SK-N-SH treated with all-trans-retinoic acid at 6 μM for 48 hours (cell line): ENCODE measurements around the gene PAGE5.

Experiments
- ATAC-seq: fragments of 200-7000 bp; cut with Tn5 transposase; 3 replicates; pipeline ENCODE4 v1.9.1; 2020; ENCODE audit warnings: mild to moderate bottlenecking, moderate library complexity
- ARNTL ChIP-seq: fragments of 450-650 bp; formaldehyde crosslinking; IDR thresholded peaks from 2 replicates; pipeline ENCODE4 v1.5.0; 2020; ENCODE audit warnings: low read depth, mild to moderate bottlenecking, moderate library complexity, borderline replicate concordance
- BACH2 ChIP-seq: fragments of 250-450 bp; sonication (Bioruptor Pico); IDR thresholded peaks from 2 replicates; pipeline ENCODE4 v1.9.0; 2021; ENCODE audit warnings: mild to moderate bottlenecking, borderline replicate concordance
- CSDC2 ChIP-seq: fragments of 250-450 bp; sonication (Bioruptor Pico); IDR thresholded peaks from 2 replicates; pipeline ENCODE4 v1.5.0; 2020; ENCODE audit warnings: mild to moderate bottlenecking, moderate library complexity
- ESRRG ChIP-seq: fragments of 250-450 bp; sonication (Bioruptor Pico); IDR thresholded peaks from 2 replicates; pipeline ENCODE4 v1.6.1; 2021; ENCODE audit warnings: mild to moderate bottlenecking
- GLIS3 ChIP-seq: fragments of 250-450 bp; sonication (Bioruptor Pico); IDR thresholded peaks from 2 replicates; pipeline ENCODE4 v1.5.0; 2020; ENCODE audit warnings: mild to moderate bottlenecking, moderate library complexity
- ISL1 ChIP-seq: fragments of 250-450 bp; sonication (Bioruptor Pico); IDR thresholded peaks from 2 replicates; pipeline ENCODE4 v2.1.2; 2022; ENCODE audit warnings: mild to moderate bottlenecking, moderate library complexity
- OSR1 ChIP-seq: fragments of 250-450 bp; sonication (Bioruptor Pico); IDR thresholded peaks from 2 replicates; pipeline ENCODE4 v1.8.0; 2022; ENCODE audit warnings: moderate library complexity, mild to moderate bottlenecking, inconsistent platforms
- PPARA ChIP-seq: fragments of 250-450 bp; sonication (Bioruptor Pico); IDR thresholded peaks from 2 replicates; pipeline ENCODE4 v1.5.0; 2020; ENCODE audit warnings: mild to moderate bottlenecking, borderline replicate concordance
- RARB ChIP-seq: fragments of 250-450 bp; sonication (Bioruptor Pico); IDR thresholded peaks from 2 replicates; pipeline ENCODE4 v1.8.0; 2021; ENCODE audit warnings: mild to moderate bottlenecking, moderate library complexity
- SNAI2 ChIP-seq: fragments of 250-450 bp; sonication (Bioruptor Pico); IDR thresholded peaks from 2 replicates; pipeline ENCODE4 v1.5.0; 2020; ENCODE audit warnings: mild to moderate bottlenecking, moderate library complexity
- TCF4 ChIP-seq: fragments of 250-450 bp; sonication (Bioruptor Pico); IDR thresholded peaks from 2 replicates; pipeline ENCODE4 v1.8.0; 2021; ENCODE audit warnings: mild to moderate bottlenecking, moderate library complexity, borderline replicate concordance
- TOX ChIP-seq: fragments of 250-450 bp; sonication (Bioruptor Pico); IDR thresholded peaks from 2 replicates; pipeline ENCODE4 v1.8.0; 2021; ENCODE audit warnings: mild to moderate bottlenecking, moderate library complexity, borderline replicate concordance
- ZFP3 ChIP-seq: fragments of 250-450 bp; sonication (Bioruptor Pico); IDR thresholded peaks from 2 replicates; pipeline ENCODE4 v1.5.0; 2020; ENCODE audit warnings: mild to moderate bottlenecking, moderate library complexity
- ZFP30 ChIP-seq: fragments of 450-650 bp; formaldehyde crosslinking; IDR thresholded peaks from 2 replicates; pipeline ENCODE4 v1.5.0; 2022; ENCODE audit warnings: mild to moderate bottlenecking, moderate library complexity
- ZNF565 ChIP-seq: fragments of 450-650 bp; formaldehyde crosslinking; conservative IDR thresholded peaks from 2 replicates; pipeline ENCODE4 v1.5.0; 2020; ENCODE audit warnings: low read depth, mild to moderate bottlenecking, moderate library complexity
- ZNF70 ChIP-seq: fragments of 450-650 bp; formaldehyde crosslinking; IDR thresholded peaks from 2 replicates; pipeline ENCODE4 v1.5.0; 2020; ENCODE audit warnings: mild to moderate bottlenecking, moderate library complexity
- ZNF8 ChIP-seq: fragments of 450-650 bp; formaldehyde crosslinking; IDR thresholded peaks from 2 replicates; pipeline ENCODE4 v1.5.0; 2020; ENCODE audit warnings: mild to moderate bottlenecking, moderate library complexity
- TF ChIP-seq, protein P1 (sequence below): fragments of 250-450 bp; sonication (Bioruptor Pico); IDR thresholded peaks from 2 replicates; pipeline ENCODE4 v1.8.0; 2021; ENCODE audit warnings: low read depth, mild to moderate bottlenecking, moderate library complexity, borderline replicate concordance
- TF ChIP-seq, protein P2 (sequence below): fragments of 250-450 bp; sonication (Bioruptor Pico); IDR thresholded peaks from 2 replicates; pipeline ENCODE4 v1.8.0; 2020; ENCODE audit warnings: mild to moderate bottlenecking, moderate library complexity, borderline replicate concordance
- TF ChIP-seq, protein P3 (sequence below): fragments of 250-450 bp; sonication (Bioruptor Pico); IDR thresholded peaks from 2 replicates; pipeline ENCODE4 v1.5.1; 2020; ENCODE audit warnings: low read depth, mild to moderate bottlenecking, moderate library complexity
- TF ChIP-seq, protein P4 (sequence below): fragments of 250-450 bp; sonication (Bioruptor Pico); IDR thresholded peaks from 2 replicates; pipeline ENCODE4 v1.5.0; 2020; ENCODE audit warnings: mild to moderate bottlenecking, moderate library complexity
- TF ChIP-seq, protein P5 (sequence below): fragments of 250-450 bp; sonication (Bioruptor Pico); IDR thresholded peaks from 2 replicates; pipeline ENCODE4 v1.5.1; 2021; ENCODE audit warnings: mild to moderate bottlenecking, moderate library complexity

The PAGE5 gene

DNA sequence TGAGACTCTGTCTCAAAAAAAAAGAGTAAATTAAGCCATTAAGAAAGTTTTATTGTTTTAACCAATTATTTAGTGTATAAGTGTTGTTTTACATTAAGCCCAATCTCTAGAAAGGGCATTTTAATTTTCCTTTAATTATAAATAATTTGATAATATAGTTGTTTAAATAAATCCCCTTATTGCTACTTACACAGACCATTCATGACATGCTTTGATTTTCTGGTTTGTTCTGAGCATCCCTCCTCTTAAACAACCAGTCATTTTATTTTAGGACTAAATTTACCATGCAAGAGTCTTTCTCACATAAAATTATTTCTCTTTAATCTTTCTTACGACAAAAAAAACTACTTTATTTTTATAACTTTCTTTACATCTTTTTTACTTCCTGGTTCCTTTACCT is 23.5 kb upstream of the PAGE5 start:
- no peak for ATAC-seq
- no peak for TF ChIP-seq TOX (CRISPR knock-in tag)
- TF ChIP-seq, protein P1, sequence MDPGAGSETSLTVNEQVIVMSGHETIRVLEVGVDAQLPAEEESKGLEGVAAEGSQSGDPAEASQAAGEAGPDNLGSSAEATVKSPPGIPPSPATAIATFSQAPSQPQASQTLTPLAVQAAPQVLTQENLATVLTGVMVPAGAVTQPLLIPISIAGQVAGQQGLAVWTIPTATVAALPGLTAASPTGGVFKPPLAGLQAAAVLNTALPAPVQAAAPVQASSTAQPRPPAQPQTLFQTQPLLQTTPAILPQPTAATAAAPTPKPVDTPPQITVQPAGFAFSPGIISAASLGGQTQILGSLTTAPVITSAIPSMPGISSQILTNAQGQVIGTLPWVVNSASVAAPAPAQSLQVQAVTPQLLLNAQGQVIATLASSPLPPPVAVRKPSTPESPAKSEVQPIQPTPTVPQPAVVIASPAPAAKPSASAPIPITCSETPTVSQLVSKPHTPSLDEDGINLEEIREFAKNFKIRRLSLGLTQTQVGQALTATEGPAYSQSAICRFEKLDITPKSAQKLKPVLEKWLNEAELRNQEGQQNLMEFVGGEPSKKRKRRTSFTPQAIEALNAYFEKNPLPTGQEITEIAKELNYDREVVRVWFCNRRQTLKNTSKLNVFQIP (CRISPR knock-in tag): no peak
- no peak for TF ChIP-seq ISL1 (CRISPR knock-in tag)
- TF ChIP-seq PPARA (CRISPR knock-in tag): no peak
- no peak for TF ChIP-seq SNAI2 (CRISPR knock-in tag)
- no peak for TF ChIP-seq ZNF565
- no peak for TF ChIP-seq ZFP3 (CRISPR knock-in tag)
- no peak for TF ChIP-seq RARB (CRISPR knock-in tag)
- no peak for TF ChIP-seq TCF4 (CRISPR knock-in tag)
- TF ChIP-seq GLIS3: no peak
- TF ChIP-seq, protein P2, sequence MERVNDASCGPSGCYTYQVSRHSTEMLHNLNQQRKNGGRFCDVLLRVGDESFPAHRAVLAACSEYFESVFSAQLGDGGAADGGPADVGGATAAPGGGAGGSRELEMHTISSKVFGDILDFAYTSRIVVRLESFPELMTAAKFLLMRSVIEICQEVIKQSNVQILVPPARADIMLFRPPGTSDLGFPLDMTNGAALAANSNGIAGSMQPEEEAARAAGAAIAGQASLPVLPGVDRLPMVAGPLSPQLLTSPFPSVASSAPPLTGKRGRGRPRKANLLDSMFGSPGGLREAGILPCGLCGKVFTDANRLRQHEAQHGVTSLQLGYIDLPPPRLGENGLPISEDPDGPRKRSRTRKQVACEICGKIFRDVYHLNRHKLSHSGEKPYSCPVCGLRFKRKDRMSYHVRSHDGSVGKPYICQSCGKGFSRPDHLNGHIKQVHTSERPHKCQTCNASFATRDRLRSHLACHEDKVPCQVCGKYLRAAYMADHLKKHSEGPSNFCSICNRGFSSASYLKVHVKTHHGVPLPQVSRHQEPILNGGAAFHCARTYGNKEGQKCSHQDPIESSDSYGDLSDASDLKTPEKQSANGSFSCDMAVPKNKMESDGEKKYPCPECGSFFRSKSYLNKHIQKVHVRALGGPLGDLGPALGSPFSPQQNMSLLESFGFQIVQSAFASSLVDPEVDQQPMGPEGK (CRISPR knock-in tag): no peak
- TF ChIP-seq, protein P3, sequence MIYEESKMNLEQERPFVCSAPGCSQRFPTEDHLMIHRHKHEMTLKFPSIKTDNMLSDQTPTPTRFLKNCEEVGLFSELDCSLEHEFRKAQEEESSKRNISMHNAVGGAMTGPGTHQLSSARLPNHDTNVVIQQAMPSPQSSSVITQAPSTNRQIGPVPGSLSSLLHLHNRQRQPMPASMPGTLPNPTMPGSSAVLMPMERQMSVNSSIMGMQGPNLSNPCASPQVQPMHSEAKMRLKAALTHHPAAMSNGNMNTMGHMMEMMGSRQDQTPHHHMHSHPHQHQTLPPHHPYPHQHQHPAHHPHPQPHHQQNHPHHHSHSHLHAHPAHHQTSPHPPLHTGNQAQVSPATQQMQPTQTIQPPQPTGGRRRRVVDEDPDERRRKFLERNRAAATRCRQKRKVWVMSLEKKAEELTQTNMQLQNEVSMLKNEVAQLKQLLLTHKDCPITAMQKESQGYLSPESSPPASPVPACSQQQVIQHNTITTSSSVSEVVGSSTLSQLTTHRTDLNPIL (CRISPR knock-in tag): no peak
- TF ChIP-seq CSDC2: no peak
- no peak for TF ChIP-seq OSR1
- no peak for TF ChIP-seq ZNF8 (CRISPR knock-in tag)
- no peak for TF ChIP-seq ARNTL (CRISPR knock-in tag)
- no peak for TF ChIP-seq ZFP30 (CRISPR knock-in tag)
- TF ChIP-seq, protein P4, sequence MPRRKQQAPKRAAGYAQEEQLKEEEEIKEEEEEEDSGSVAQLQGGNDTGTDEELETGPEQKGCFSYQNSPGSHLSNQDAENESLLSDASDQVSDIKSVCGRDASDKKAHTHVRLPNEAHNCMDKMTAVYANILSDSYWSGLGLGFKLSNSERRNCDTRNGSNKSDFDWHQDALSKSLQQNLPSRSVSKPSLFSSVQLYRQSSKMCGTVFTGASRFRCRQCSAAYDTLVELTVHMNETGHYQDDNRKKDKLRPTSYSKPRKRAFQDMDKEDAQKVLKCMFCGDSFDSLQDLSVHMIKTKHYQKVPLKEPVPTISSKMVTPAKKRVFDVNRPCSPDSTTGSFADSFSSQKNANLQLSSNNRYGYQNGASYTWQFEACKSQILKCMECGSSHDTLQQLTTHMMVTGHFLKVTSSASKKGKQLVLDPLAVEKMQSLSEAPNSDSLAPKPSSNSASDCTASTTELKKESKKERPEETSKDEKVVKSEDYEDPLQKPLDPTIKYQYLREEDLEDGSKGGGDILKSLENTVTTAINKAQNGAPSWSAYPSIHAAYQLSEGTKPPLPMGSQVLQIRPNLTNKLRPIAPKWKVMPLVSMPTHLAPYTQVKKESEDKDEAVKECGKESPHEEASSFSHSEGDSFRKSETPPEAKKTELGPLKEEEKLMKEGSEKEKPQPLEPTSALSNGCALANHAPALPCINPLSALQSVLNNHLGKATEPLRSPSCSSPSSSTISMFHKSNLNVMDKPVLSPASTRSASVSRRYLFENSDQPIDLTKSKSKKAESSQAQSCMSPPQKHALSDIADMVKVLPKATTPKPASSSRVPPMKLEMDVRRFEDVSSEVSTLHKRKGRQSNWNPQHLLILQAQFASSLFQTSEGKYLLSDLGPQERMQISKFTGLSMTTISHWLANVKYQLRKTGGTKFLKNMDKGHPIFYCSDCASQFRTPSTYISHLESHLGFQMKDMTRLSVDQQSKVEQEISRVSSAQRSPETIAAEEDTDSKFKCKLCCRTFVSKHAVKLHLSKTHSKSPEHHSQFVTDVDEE (CRISPR knock-in tag): no peak
- no peak for TF ChIP-seq ZNF70 (CRISPR knock-in tag)
- no peak for TF ChIP-seq BACH2

DNA sequence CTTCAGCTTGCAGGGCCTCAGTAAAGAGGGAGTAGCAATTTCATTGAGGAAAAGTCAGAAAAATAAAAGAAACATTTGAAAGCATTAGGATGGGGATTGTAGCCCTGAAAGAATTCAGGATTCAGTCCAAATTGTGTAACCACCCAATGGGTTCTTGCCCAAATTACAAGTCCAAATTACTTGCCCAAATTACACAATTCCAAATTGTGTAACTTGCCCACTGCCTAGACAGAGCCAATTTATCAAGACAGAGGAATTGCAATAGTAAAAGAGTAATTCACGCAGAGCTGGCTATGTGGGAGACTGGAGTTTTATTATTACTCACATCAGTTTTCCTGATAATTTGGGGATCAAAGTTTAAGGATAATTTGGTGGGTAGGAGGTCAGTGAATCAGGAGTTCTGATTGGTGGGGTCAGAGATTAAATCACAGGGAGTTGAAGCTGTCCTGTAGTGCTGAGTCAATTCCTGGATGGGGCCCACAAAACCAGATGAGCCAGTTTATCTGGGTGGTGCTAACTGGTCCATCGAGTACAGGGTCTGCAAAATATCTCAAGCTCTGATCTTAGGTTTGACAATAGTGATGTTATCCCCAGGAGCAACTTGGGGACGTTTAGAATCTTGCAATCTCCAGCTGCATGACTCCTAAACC is 18.1 kb upstream of the PAGE5 start:
- TF ChIP-seq ZNF8 (CRISPR knock-in tag): no peak
- no peak for TF ChIP-seq ESRRG (CRISPR knock-in tag)
- TF ChIP-seq, protein P5, sequence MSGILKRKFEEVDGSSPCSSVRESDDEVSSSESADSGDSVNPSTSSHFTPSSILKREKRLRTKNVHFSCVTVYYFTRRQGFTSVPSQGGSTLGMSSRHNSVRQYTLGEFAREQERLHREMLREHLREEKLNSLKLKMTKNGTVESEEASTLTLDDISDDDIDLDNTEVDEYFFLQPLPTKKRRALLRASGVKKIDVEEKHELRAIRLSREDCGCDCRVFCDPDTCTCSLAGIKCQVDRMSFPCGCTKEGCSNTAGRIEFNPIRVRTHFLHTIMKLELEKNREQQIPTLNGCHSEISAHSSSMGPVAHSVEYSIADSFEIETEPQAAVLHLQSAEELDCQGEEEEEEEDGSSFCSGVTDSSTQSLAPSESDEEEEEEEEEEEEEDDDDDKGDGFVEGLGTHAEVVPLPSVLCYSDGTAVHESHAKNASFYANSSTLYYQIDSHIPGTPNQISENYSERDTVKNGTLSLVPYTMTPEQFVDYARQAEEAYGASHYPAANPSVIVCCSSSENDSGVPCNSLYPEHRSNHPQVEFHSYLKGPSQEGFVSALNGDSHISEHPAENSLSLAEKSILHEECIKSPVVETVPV (CRISPR knock-in tag): no peak
- no peak for TF ChIP-seq ISL1 (CRISPR knock-in tag)
- ATAC-seq: no peak
